ENCODE data around the gene TRPM5.

DNA sequence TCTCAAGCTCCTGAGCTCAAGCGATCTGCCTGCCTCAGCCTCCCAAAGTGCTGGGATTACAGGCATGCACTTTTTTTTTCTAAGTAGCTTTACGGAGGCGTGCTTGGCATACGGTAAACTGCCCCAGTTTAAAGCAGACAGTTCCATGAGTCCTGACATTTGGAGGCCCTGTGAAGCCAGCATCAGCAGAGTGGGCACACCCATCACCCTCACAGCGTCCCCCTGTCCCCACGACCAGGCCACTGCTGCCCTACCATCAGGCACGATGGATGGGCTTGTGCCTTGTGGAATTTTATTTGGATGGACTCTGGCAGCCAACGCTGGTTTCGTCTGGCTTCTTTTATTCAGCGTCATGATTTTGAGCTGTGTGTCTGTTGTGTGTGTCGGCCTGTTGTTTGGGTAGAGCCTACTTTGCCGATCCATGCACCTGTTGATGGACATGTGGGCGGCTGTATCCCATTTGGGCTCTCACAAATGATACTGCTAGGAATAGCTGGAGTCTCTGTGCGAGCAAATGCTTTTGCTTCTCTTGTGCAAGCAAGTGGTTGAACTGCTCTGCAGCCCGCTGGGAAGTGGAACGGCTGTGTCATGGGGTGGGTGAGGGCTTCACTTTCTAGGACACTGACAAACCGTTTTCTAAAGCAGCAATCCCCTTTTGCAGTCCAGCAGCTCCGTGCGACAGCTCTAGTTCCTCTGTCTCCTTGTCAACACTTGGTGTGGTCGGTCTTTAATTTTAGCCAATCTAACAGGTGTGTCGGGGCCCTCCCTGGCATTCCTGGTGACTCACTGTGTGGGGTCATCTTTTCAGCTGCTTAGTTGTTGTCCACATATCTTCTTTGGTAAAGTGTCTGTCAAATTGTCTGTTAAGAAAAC, 24.3 kb upstream of the TRPM5 start:
- no peak for TF ChIP-seq CTCF (IDR thresholded peaks at IDR 0.05)
- no peak for TF ChIP-seq POLR2A (IDR thresholded peaks at IDR 0.05)
- TF ChIP-seq EP300 (IDR thresholded peaks at IDR 0.05): no peak

Measured in sigmoid colon (tissue), 4 donors.